CD4-positive, alpha-beta T cell treated with Interleukin-17A for 4 hours (primary cell): ENCODE measurements around the gene RNF38.
"Not testable (repeated sequence)": the region's sequence is repeated elsewhere in the genome, so short reads cannot be mapped to it uniquely, and the experiment has no call there.

Experiments used
- DNase-seq: peaks from one replicate; pipeline ENCODE4 v3.0.0-alpha.2; 2020; ENCODE audit warnings: mixed read lengths

RNF38 gene

DNA sequence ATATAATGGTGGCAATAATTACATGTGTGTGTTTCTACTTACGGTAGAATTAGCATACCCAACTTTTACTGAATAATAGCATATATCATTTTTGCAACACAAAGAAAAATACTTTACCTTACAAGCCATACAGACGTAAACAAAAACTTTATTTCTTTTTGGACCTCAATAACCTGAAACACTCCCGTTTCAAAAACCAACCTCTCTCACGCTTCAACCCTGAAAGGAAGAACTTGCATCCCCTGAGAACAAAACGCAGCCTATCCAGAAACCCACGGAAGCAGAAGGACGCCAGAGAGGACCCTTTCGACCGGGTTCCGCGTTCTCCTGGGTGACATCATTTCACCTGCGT is at the start of gene RNF38:
RNF38 (minus strand) TSS at position 290 of the 352 bp plus-strand sequence; CDS start at position 129, 161 bp downstream.
- DNase-seq: peak; percentile 66

DNA sequence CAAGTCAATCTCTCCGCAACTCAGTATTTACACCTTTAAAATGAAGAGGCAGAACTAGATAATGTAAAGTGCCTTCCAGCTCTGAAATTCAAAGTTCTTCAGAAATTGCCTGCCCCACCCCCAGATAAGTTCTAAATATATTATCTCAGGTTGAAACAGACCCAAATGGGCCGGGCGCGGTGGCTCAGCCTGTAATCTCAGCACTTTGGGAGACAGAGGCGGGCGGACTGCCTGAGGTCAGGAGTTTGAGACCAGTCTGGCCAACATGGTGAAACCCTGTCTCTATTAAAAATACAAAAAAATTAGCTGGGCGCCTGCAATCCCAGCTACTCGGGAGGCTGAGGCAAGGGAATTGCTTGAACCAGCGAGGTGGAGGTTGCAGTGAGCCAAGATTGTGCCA is 48.5 kb upstream of the RNF38 start:
- not testable (repeated sequence) for DNase-seq

DNA sequence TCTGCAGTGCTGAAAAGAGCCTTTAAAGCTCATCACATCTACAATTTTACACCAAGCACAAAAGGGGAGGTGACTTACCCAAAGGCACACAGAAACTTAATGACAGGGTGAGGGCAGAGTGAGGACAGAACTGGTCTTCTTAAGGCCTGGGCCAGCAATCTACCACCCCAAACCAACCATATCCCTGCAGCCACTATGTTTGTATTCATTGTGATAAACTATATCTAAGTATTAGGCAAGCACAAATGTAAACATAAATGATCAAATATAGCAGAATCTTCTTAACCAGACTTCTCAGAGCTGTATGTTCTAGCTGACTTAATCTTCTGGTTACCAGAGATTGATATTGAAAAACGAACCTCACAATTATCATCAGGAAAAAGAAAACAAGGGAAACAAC is 47.9 kb upstream of the RNF38 start:
- no peak for DNase-seq

DNA sequence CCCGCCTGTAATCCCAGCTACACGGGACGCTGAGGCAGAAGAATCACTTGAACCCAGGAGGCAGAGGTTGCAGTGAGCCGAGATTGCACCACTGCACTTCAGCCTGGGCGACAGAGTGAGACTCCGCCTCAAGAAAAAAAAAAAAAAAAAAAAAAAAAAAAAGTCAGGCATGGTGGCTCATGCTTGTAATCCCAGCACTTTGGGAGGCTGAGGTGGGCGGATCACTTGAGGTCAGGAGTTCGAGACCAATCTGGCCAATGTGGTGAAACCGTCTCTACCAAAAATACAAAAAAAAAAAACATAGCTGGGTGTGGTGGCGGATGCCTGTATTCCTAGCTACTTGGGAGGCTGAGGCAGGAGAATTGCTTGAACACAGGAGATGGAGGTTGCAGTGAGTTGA is 46.6 kb upstream of the RNF38 start:
- DNase-seq: not testable (repeated sequence)

- no peak for DNase-seq
Measured at GRCh38 chr9:36445800-36446361, 45.8 kb upstream of the RNF38 start.

DNA sequence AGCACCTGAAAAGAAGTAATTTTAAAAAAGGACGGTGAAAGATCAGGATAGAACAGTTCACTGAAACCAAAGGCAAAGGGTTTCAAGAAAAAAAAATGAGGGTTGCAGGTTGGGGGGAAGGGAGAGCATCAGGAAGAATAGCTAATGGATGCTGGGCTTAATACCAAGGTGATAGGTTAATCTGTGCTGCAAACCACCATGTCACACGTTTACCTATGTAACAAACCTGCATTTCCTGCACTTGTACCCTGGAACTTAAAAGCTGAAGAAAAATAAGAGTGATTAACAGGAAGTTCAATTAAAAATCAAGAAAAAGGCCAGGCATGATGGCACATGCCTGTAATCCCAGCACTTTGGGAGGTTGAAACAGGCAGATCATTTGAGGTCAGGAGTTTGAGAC is 44.1 kb upstream of the RNF38 start:
- no peak for DNase-seq

- DNase-seq: no peak
Measured at GRCh38 chr9:36443581-36443980, 43.5 kb upstream of the RNF38 start.

DNA sequence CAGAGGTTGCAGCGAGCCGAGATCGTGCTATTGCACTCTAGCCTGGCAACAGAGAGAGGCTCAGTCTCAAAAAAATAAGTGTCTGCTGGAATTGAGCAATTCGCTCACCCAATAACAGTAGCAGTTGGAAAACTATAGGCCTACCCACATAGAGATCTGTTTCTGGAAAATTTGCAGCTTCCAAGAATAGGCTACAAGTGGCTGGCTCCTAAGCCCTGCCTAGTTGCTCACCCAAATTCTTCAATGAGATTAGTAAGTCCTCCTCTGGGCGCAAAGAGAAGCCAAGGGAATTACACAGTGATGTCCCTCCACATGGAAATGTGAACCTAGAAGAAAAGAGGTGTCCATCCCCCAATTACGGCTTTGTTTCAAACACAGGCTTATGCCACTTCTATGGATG is 42.6 kb upstream of the RNF38 start:
- DNase-seq: no peak

DNA sequence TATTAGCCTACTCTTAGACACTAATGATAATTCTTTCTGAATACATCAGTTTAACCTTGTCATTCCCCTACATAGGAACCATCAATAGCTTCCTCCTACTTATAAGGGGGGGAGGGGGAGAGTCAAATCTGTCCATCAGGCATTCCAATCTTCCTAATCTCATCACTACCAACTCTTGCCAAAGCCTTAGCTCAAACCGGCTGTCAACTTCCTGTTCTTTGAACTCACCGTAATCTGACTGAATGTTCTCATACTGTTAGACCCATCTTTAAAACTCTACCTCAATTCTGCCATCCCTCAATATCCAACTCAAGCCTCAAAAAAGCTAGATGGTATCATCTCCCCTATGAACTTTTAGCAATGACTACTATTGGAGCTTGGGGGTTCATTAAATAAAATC is 41.9 kb upstream of the RNF38 start:
- DNase-seq: peak; percentile 13

- DNase-seq: no peak
Measured at GRCh38 chr9:36438536-36439236, 38.6 kb upstream of the RNF38 start.

DNA sequence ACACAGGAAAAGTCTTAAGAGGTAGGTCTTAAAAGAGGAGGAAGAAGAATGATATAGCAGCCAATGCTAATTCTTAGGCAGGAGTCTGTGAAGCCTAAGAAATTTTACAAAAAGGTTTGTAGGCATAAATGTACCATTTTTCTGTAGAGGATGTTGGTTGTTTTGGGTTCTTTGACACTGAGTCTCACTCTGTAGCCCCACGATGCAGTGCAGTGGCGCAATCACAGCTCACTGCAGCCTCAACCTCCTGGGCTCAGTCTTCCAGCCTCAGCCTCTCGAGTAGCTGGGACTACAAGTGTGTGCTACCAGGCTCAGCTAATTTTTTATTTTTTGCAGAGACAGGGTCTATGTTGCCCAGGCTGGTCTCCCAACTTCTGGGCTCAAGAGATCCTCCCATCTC is 37.7 kb upstream of the RNF38 start:
- no peak for DNase-seq

DNA sequence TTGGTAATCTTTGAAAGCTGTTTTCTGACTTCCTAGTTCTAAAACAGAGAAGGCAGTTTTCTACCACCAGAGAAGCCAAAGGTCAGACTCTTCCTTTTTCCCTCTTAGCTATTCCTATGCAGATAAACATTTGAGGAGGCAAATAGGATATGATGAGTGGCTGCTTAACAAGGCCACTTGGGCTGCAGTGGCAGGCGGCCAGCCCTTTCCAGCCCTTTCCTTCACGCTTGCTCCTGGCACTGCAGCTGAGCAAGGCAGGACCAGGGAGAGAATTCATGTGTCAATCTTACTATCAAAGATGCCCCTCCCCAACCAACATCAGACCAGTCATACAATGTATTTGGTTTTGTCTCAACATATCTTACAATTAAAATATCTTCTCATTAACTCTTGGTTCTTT is 36.8 kb upstream of the RNF38 start:
- no peak for DNase-seq

DNA sequence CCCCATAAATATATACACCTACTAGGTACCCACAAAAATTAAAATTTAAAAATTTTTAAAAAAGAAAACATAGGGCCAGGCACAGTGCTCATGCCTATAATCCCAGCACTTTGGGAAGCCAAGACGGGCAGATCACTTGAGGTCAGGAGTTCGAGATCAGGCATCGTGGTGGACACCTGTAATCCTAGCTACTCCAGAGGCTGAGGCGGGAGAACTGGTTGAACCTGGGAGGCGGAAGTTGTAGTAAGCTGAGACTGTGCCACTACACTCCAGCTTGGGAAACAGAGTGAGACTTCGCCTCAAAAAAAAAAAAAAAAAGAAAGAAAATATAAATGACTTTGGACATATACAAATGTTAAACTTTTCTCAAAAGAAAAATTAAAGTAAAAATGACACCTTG is 33.3 kb upstream of the RNF38 start:
- DNase-seq: no peak

GRCh38 chr9:36431078-36431477 is 31.0 kb upstream of the RNF38 start:
- no peak for DNase-seq

- no peak for DNase-seq
Measured at GRCh38 chr9:36426945-36427344, 26.9 kb upstream of the RNF38 start.

DNA sequence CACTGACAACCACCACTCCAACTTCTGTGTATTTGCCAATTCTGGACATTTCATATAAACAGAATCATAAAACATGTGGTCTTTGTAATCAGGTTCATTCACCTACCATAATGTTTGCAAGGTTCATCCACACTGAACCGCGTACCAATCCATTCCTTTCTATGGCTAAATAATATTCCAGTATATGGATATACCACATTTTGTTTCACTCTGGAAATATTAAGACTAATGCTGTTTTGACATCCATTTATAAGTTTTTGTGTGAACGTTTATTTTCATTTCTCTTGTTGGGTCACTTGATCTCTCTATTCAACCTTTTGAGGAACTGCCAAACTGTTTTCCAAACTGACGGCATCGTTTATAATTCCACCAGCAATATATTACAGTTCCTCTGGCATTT is 26.3 kb upstream of the RNF38 start:
- DNase-seq: no peak

DNA sequence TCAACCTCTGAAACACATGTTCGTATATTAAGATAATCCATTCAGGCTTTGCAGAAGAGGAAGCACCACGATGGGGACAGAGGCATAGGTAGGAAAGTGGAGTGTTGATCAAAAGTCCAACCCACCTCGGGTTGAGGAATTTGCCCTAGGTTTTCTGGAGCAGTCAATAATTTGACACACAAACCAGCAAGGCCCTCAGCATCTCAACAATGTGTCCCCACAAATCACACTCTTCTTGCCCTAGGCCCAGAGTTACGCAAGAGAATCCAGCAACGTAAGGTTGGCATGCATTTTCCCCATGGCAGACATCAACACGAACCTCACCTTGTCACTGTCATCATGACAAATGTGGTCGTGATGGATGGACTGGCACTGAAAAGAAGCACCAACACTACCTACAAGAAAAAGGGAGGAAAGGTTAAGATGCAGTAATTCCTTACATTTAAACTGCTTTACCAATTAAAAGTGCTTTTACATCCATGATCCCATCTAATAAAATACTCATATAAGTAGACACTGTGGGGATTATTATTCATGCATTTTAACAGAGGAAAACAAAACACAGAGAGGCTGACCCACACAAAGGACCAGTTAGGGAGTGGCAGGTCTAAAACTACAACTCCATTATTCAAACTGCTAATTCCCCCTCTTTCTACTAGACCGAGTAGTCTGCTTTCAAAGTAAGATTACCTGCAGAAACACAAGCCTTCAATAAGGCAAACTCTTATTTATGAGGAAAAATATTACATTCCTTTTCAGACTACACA is 24.4 kb upstream of the RNF38 start:
- DNase-seq: no peak

- DNase-seq: no peak
Measured at GRCh38 chr9:36423206-36423605, 23.1 kb upstream of the RNF38 start.

GRCh38 chr9:36416890-36417289 is 16.8 kb upstream of the RNF38 start:
- DNase-seq: no peak

GRCh38 chr9:36415822-36416525 is 15.9 kb upstream of the RNF38 start:
- no peak for DNase-seq

DNA sequence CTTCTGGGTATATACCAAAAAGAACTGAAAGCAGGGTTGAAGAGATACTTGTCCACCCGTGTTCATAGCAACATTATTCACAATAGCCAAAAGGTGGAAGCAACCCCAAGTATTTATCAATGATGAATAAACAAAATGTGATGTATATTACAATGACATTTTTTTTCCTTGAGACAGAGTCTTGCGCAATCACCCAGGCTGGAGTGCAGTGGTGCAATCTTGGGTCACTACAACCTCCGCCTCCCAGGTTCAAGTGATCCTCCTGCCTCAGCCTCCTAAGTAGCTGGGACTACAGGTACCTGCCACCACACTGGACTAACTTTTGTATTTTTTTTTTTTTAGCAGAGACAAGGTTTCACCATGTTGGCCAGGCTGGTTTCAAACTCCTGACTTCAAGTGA is 11.3 kb upstream of the RNF38 start:
- not testable (repeated sequence) for DNase-seq

GRCh38 chr9:36409076-36409475 is 9.0 kb upstream of the RNF38 start:
- not testable (repeated sequence) for DNase-seq

GRCh38 chr9:36407122-36407723 is 7.2 kb upstream of the RNF38 start:
- DNase-seq: peak; percentile 71
